Transverse colon (tissue), 4 donors: ENCODE measurements around the gene NR1D1.

Experiments
- POLR2A ChIP-seq: fragments of 450-650 bp; IDR thresholded peaks from one replicate; pipeline ENCODE4 v1.6.1; 2016; ENCODE audit warnings: antibody characterized with exemption, mild to moderate bottlenecking, moderate library complexity
- POLR2AphosphoS5 ChIP-seq, 3 donors: sonication (generic); formaldehyde crosslinking; IDR thresholded peaks; one replicate each; pipeline ENCODE4 v1.6.1; 2016; ENCODE audit warnings: antibody characterized with exemption in 3 of 3
- TF ChIP-seq, protein P1 (sequence below), 5 experiments: fragments of 200-600 bp in 3 of 5; fragments of 450-650 bp in 2 of 5; sonication (generic) in 3 of 5; IDR thresholded peaks; 1 replicate in 2 of 5; 2 replicates in 3 of 5; pipeline ENCODE4 v1.5.1; 2016 to 2017; ENCODE audit warnings: antibody characterized with exemption in 5 of 5, inconsistent platforms in 3 of 5, mild to moderate bottlenecking in 2 of 5, moderate library complexity in 1 of 5

DNA sequence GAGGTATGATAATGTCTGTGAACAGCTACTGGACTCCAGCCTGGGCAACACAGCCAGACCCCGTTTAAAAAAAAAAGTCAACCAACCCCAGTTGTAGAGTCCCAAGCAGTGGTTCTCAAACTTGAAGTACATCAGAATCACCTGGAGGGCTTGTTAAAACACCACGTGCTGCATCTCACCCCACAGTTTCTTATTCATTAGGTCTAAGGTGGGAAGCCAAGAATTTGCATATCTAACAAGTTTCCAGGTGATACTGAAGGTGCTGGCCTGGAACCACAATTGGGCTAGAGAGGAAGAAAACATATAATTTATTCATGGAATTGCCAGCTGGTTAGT is 14.7 kb upstream of the NR1D1 start:
- TF ChIP-seq POLR2A (no peak), POLR2AphosphoS5 (IDR thresholded peaks at IDR 0.05) (no peak)
- TF ChIP-seq, protein P1, sequence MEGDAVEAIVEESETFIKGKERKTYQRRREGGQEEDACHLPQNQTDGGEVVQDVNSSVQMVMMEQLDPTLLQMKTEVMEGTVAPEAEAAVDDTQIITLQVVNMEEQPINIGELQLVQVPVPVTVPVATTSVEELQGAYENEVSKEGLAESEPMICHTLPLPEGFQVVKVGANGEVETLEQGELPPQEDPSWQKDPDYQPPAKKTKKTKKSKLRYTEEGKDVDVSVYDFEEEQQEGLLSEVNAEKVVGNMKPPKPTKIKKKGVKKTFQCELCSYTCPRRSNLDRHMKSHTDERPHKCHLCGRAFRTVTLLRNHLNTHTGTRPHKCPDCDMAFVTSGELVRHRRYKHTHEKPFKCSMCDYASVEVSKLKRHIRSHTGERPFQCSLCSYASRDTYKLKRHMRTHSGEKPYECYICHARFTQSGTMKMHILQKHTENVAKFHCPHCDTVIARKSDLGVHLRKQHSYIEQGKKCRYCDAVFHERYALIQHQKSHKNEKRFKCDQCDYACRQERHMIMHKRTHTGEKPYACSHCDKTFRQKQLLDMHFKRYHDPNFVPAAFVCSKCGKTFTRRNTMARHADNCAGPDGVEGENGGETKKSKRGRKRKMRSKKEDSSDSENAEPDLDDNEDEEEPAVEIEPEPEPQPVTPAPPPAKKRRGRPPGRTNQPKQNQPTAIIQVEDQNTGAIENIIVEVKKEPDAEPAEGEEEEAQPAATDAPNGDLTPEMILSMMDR (IDR thresholded peaks at IDR 0.05), result no peak
